B cell (primary cell): Measurements from ENCODE around the gene BEGAIN. TPM values are rescaled to one million over a fixed set of nuclear protein-coding genes. Genes with fewer than 3 reads are reported as not detected.

ENCODE experiments used
- ATAC-seq: fragments of 200-7000 bp; cut with Tn5 transposase; one replicate; pipeline ENCODE4 v1.10.0; 2021; ENCODE audit warnings: low read depth, mild to moderate bottlenecking, moderate number of reproducible peaks, moderate library complexity
- CTCF ChIA-PET: fragments of 350-600 bp; sonication (Branson Sonifier 250); formaldehyde crosslinking; loops from one replicate; lab custom pipeline; 2021; ENCODE audit warnings: antibody characterized with exemption, inconsistent platforms; lab: Charles Lee
- POLR2A ChIA-PET: fragments of 350-600 bp; sonication (Branson Sonifier 250); formaldehyde crosslinking; loops from one replicate; lab custom pipeline; 2021; ENCODE audit warnings: antibody characterized with exemption; lab: Charles Lee
- DNase-seq: peaks from one replicate; pipeline ENCODE4 v3.0.0; 2013
- H2AFZ ChIP-seq: 2 replicates; pipeline ENCODE4 v1.6.1; 2012; ENCODE audit warnings: mild to moderate bottlenecking, low read depth, low read length; ENCODE audit not compliant: insufficient read depth, poor library complexity, severe bottlenecking
- H3K27ac ChIP-seq, 2 donors: 1 replicate in 1 of 2; 2 replicates in 1 of 2; pipeline ENCODE4 v1.5.1; 2012 to 2013; ENCODE audit warnings: low read length in 2 of 2, mild to moderate bottlenecking in 2 of 2, moderate library complexity in 1 of 2
- H3K27me3 ChIP-seq, 4 experiments: fragments of 200-600 bp in 1 of 4; sonication (generic) in 1 of 4; replicated peaks in 1 of 4; 1 replicate in 2 of 4; 2 replicates in 2 of 4; pipeline versions ENCODE4 v1.6.1 to v1.7.0; 2013 to 2016; ENCODE audit warnings: low read length in 3 of 4, mild to moderate bottlenecking in 2 of 4, mixed read lengths in 1 of 4, moderate library complexity in 1 of 4; ENCODE audit not compliant: insufficient read depth in 4 of 4, control insufficient read depth in 3 of 4; ENCODE audit errors: control extremely low read depth in 1 of 4
- H3K36me3 ChIP-seq, 2 experiments: replicated peaks in 1 of 2; 1 replicate in 1 of 2; 2 replicates in 1 of 2; pipeline versions ENCODE4 v1.6.1 to v1.7.1; 2013; ENCODE audit warnings: low read length in 1 of 2; ENCODE audit not compliant: insufficient read depth in 2 of 2, control insufficient read depth in 1 of 2; ENCODE audit errors: control extremely low read depth in 1 of 2, extremely low read depth in 1 of 2
- H3K4me1 ChIP-seq, 2 donors: fragments of 200-600 bp in 1 of 2; sonication (generic) in 1 of 2; 1 replicate in 1 of 2; 2 replicates in 1 of 2; pipeline versions ENCODE4 v1.5.1 to v1.6.1; 2013 to 2017; ENCODE audit warnings: low read length in 2 of 2; ENCODE audit not compliant: control insufficient read depth in 2 of 2, insufficient read depth in 2 of 2
- H3K4me2 ChIP-seq: replicated peaks from 2 replicates; pipeline ENCODE3; 2012; ENCODE audit warnings: mild to moderate bottlenecking, low read depth, low read length; ENCODE audit not compliant: poor library complexity, severe bottlenecking
- H3K4me3 ChIP-seq, 5 experiments: fragments of 200-600 bp in 1 of 5; sonication (generic) in 1 of 5; 1 replicate in 3 of 5; 2 replicates in 2 of 5; pipeline versions ENCODE4 v1.5.1 to v1.7.0; 2011 to 2016; ENCODE audit warnings: low read length in 4 of 5, mild to moderate bottlenecking in 4 of 5, low read depth in 2 of 5, control low read depth in 1 of 5, moderate library complexity in 1 of 5; ENCODE audit not compliant: insufficient read depth in 1 of 5; ENCODE audit errors: control extremely low read depth in 1 of 5, extremely low read depth in 1 of 5
- H3K79me2 ChIP-seq: fragments of 200-600 bp; sonication (generic); one replicate; pipeline ENCODE4 v1.6.0; 2016; ENCODE audit warnings: low read length; ENCODE audit not compliant: control insufficient read depth, insufficient read depth
- H3K9ac ChIP-seq: fragments of 200-600 bp; sonication (generic); 2 replicates; pipeline ENCODE4 v1.6.1; 2017; ENCODE audit warnings: mild to moderate bottlenecking, low read length, moderate library complexity
- H3K9me3 ChIP-seq, 3 donors: one replicate each; pipeline versions ENCODE4 v1.6.1 to v1.7.1; 2013; ENCODE audit warnings: low read length in 2 of 3; ENCODE audit not compliant: control insufficient read depth in 2 of 3, insufficient read depth in 1 of 3; ENCODE audit errors: control extremely low read depth in 1 of 3
- H4K20me1 ChIP-seq: 2 replicates; pipeline ENCODE4 v1.6.0; 2012; ENCODE audit warnings: mild to moderate bottlenecking, low read length; ENCODE audit not compliant: insufficient read depth, control insufficient read depth, poor library complexity, severe bottlenecking
- H3K27ac Mint-ChIP-seq: one replicate; pipeline ENCODE4 v1.8.0; 2021; ENCODE audit warnings: mixed read lengths
- H3K27me3 Mint-ChIP-seq: one replicate; pipeline ENCODE4 v1.8.0; 2021; ENCODE audit warnings: mixed read lengths
- H3K4me1 Mint-ChIP-seq: one replicate; pipeline ENCODE4 v1.8.0; 2021; ENCODE audit warnings: mixed read lengths
- H3K4me3 Mint-ChIP-seq: one replicate; pipeline ENCODE4 v1.8.0; 2021; ENCODE audit warnings: mixed read lengths
- H3K9me3 Mint-ChIP-seq: one replicate; pipeline ENCODE4 v1.8.0; 2022; ENCODE audit warnings: mixed read lengths; ENCODE audit not compliant: insufficient read depth
- EZH2 ChIP-seq: IDR thresholded peaks from 2 replicates; pipeline ENCODE4 v1.6.1; 2012; ENCODE audit warnings: borderline replicate concordance, low read depth, mild to moderate bottlenecking, moderate library complexity, low read length; ENCODE audit not compliant: insufficient read depth, poor library complexity, severe bottlenecking
- WGBS: methylation state at CpG from one replicate; pipeline ENCODE4 v1.1.5; 2013; ENCODE audit warnings: missing lambda C conversion rate; ENCODE audit not compliant: insufficient coverage; 5-methylcytosine and 5-hydroxymethylcytosine counted together
- intact Hi-C: fragments of 100-400 bp; cut with micrococcal nuclease; formaldehyde crosslinking; loops from one replicate; pipeline ENCODE4 v1.10.0; 2022
- polyA plus RNA-seq: library from polyadenylated mRNA; depleted of rRNA; stranded (reverse); fragments of >200 nt; gene quantifications from 2 replicates; pipeline ENCODE4 v1.2.3, GENCODE V29; 2012
- total RNA-seq, 2 donors: library from RNA; stranded (reverse); fragments of 120-200 nt in 1 of 2; gene quantifications; 1 replicate in 1 of 2; 2 replicates in 1 of 2; pipeline versions ENCODE4 v1.2.3 to v1.2.4, GENCODE V29; 2013 to 2022
- TF ChIP-seq, protein P1 (sequence below): fragments of 200-600 bp; IDR thresholded peaks from one replicate; pipeline ENCODE4 v1.8.0; 2022; ENCODE audit warnings: antibody characterized with exemption, mild to moderate bottlenecking

Gene BEGAIN
- total and polyA plus RNA-seq, 2 donors (not counting 1 experiment from before 2014, with no cell fraction given) = 4.9 TPM; not detected in 1

DNA sequence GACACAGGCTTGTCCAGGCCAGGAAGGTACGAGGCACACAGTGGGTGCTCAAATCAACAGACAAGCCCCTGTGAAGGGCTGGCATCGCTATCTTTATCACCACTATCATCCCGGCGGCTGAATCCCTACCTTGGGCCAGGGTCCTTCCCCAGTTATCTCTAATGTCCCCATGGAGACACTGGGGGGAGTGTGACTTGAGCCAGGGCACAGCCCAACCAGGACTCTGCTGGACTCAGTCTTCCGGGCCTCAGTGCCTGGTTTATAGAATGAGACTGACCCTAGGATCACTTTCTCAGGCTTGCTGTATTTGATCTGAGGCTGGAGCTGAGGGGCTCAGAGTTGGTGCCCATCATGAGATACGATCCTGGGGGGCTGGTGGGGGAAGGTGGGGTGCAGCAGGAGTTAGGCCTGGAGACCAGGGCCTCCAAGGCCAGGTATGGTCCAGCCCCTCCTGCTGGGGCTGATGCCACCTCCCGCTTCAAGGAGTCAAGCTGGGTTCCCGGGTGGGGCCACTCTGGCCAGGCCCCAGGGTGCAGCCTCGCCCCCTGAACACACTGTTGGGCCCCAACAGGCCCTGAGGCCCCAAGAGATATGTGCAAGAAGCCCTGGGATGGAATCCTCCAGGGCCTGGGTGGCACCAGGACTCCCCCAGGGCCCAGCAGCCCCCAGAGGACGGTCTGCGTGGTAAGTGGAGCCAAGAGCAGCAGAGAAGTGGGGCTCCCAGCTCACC, 11.8 kb downstream of the BEGAIN start:
- Mint-ChIP-seq H3K4me3 (no peak overlapping the region), H3K4me1 (peaks cover 3% of the 10 kb centered on the region), H3K9me3 (no peaks in the 10 kb centered on the region), H3K27me3 (peaks cover 23% of the 10 kb centered on the region), H3K27ac (no peak overlapping the region)
- H3K36me3 ChIP-seq = no peaks in the 10 kb centered on the region
- TF ChIP-seq, protein P1, sequence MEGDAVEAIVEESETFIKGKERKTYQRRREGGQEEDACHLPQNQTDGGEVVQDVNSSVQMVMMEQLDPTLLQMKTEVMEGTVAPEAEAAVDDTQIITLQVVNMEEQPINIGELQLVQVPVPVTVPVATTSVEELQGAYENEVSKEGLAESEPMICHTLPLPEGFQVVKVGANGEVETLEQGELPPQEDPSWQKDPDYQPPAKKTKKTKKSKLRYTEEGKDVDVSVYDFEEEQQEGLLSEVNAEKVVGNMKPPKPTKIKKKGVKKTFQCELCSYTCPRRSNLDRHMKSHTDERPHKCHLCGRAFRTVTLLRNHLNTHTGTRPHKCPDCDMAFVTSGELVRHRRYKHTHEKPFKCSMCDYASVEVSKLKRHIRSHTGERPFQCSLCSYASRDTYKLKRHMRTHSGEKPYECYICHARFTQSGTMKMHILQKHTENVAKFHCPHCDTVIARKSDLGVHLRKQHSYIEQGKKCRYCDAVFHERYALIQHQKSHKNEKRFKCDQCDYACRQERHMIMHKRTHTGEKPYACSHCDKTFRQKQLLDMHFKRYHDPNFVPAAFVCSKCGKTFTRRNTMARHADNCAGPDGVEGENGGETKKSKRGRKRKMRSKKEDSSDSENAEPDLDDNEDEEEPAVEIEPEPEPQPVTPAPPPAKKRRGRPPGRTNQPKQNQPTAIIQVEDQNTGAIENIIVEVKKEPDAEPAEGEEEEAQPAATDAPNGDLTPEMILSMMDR = no peak
- no peak for TF ChIP-seq EZH2
- intact Hi-C loops = no loop called here
- no peak overlapping the region for H3K4me3 ChIP-seq
- no peaks in the 10 kb centered on the region for H3K79me2 ChIP-seq
- H4K20me1 ChIP-seq = no peaks in the 10 kb centered on the region
- no peak overlapping the region for H3K4me2 ChIP-seq
- H3K9ac ChIP-seq = no peak overlapping the region
- DNase-seq (no peak), ATAC-seq (no peak)
- H3K4me1 ChIP-seq = peaks cover 0 to 7% of the 10 kb centered on the region in 2 donors
- ChIA-PET POLR2A (no interaction called here), CTCF (no interaction called here)
- peaks cover 0 to 24% (median 4%) of the 10 kb centered on the region in 4 experiments for H3K27me3 ChIP-seq
- no peak overlapping the region for H3K27ac ChIP-seq
- H2AFZ ChIP-seq = no peak overlapping the region
- 82% methylated on average over 11 of the region's 11 CpGs for WGBS
- H3K9me3 ChIP-seq = peaks cover 0 to 15% (median 4%) of the 10 kb centered on the region in 3 donors

DNA sequence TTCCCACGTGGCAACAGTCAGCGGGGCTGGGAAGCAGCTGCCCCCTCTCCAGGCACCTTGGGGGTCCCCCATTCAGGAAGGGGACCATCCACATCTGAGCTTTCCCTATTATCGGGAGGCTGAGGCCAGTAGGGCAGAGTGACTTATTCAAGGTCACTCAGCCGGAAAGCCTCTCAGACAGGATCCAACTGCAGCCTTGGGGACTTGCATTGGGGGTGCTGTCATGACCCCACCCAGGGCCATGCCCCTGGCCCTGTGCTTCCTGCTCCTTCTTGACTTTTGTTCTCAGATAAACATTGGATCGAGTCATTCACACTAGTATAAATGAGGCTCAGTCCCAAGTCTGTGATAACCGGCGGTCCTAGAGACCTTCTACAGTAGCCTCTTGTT, 12.6 kb downstream of the BEGAIN start:
- ATAC-seq (no peak), DNase-seq (no peak)
- Mint-ChIP-seq H3K4me3 (no peak overlapping the region), H3K4me1 (peaks cover 3% of the 10 kb centered on the region), H3K27me3 (peaks cover 28% of the 10 kb centered on the region), H3K9me3 (no peaks in the 10 kb centered on the region), H3K27ac (no peak overlapping the region)
- Histone ChIP-seq H3K79me2 (no peaks in the 10 kb centered on the region), H4K20me1 (no peaks in the 10 kb centered on the region), H3K4me2 (no peak overlapping the region), H3K27ac (no peak overlapping the region), H3K4me1 (peaks cover 0 to 7% of the 10 kb centered on the region in 2 donors), H3K27me3 (peaks cover 0 to 32% (median 6%) of the 10 kb centered on the region in 4 experiments), H3K36me3 (no peaks in the 10 kb centered on the region), H2AFZ (no peak overlapping the region), H3K9ac (no peak overlapping the region), H3K4me3 (no peak overlapping the region), H3K9me3 (peaks cover 0 to 21% (median 4%) of the 10 kb centered on the region in 3 donors)
- ChIA-PET CTCF (no interaction called here), POLR2A (no interaction called here)
- TF ChIP-seq, protein P1 = no peak
- no peak for TF ChIP-seq EZH2
- intact Hi-C loops = no loop called here
- 92% methylated on average over 7 of the region's 7 CpGs for WGBS
